HG02588 (cell line): Measurements from ENCODE around the gene SNTB2.
"Not testable (repeated sequence)": the region's sequence is repeated elsewhere in the genome, so short reads cannot be mapped to it uniquely, and the experiment has no call there.

Experiments
- ATAC-seq: cut with Tn5 transposase; IDR thresholded peaks from one replicate; pipeline ENCODE4 v1.9.1; 2021; ENCODE audit warnings: mild to moderate bottlenecking, moderate library complexity; ENCODE audit not compliant: unreplicated experiment

SNTB2 gene

GRCh38 chr16:69186642-69187445 is at the start of gene SNTB2:
SNTB2 (plus strand) TSS chr16:69187164; CDS start chr16:69187167, 3 bp downstream.
- ATAC-seq, result peak; percentile 79

- ATAC-seq, result no peak
Observed at GRCh38 chr16:69138608-69139007, 48.4 kb upstream of the SNTB2 start.

DNA sequence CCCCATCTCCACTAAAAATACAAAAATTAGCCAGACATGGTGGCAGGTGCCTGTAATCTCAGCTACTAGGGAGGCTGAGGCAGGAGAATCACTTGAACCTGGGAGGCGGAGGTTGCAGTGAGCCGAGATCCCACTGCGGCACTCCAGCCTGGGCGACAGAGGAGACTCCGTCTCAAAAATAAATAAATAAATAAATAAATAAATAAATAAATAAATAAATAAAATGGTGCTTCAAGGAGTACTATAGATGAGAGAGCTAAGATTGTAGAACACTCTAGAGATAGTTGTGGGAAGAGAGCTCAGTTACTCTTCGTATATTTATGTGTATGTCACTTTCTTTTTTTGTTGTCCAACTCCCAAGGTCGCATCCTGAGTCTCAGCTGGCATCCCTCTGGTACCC is 47.5 kb upstream of the SNTB2 start:
- not testable (repeated sequence) for ATAC-seq

DNA sequence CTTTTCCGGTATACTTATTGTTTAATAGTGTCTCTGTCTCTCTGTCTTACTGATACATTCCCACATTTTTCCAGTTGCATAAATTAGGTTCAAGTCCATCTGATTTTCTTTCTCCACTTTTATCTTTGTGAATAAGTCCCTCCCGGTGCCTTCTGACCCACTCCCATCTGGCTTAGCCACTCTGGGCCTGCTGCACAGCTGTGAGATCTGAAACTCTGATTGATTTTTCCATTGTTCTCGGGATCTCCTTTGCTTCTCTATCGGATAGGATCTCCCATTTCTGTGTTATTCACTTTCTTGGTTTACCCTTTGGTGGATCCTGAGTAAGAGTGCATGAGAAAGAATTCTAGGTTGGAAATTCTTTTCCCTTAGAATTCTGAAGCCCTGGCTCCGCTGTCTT is 46.0 kb upstream of the SNTB2 start:
- ATAC-seq, result no peak

DNA sequence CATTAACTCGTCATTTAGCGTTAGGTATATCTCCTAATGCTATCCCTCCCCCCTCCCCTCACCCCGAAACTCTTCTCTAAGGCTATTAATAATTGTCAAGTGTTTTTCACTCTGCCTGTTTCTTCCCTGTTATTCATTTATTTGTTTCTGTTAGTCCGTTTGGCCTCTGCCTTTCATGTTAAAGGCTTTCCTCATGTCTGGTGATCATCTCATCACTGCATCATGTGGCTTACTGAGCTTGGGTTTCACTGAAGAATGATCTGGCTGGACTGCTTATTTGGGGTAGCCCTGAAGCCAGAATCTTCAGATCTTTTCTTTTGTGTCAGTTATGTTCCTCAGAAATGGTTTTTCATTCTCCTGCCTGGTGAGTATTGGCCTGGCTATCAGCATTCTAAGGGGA is 45.0 kb upstream of the SNTB2 start:
- no peak for ATAC-seq

DNA sequence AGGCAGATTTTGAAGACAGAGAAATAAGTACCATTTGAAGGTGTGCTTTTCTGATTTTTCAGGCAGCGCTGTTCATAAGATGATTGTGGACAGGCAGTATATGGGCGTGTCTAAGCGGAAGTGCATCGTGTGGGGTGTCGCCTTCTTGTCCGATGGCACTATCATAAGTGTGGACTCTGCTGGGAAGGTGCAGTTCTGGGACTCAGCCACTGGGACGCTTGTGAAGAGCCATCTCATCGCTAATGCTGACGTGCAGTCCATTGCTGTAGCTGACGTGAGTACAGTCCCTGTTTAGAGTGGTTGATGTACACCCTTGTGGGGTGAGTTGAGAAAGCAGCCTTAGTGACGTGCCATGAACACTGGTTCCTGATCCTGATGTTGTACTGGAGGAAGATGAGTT is 43.8 kb upstream of the SNTB2 start:
- no peak for ATAC-seq

DNA sequence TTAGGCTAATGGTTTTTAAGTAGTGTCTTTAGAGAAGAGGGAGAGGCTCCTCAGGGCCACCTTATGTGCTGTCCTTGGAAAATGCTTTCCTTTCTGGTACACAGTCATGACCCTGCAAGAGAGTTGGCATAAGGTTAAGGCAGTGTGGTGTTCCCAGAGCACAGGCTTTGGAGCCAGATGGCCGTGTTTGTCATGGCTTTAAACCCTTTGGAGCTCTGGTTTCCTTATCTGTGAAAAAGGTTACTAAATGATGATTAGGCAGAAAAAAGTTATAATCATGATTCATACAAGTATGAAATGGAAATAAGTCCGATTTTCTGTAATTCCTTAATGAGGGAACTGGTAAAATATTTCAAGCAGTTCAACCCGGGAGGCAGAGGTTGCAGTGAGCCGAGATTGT is 41.3 kb upstream of the SNTB2 start:
- no peak for ATAC-seq

DNA sequence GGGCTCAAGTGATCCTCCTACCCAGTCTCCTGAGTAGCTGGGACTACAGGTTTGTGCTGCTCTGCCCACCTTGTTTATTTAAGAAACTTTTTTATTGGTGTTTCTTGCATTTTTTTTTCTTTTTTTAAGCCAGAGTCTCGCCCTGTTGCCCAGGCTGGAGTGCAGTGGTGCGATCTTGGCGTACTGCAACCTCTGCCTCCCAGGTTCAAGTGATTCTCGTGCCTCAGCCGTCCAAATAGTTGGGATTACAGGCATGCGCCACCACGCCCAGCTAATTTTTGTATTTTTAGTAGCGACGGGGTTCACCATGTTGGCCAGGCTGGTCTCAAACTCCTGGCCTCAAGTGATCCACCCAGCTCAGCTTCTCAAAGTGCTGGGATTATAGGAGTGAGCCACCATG is 37.3 kb upstream of the SNTB2 start:
- not testable (repeated sequence) for ATAC-seq

- no peak for ATAC-seq
Observed at GRCh38 chr16:69150146-69150865, 36.7 kb upstream of the SNTB2 start.

DNA sequence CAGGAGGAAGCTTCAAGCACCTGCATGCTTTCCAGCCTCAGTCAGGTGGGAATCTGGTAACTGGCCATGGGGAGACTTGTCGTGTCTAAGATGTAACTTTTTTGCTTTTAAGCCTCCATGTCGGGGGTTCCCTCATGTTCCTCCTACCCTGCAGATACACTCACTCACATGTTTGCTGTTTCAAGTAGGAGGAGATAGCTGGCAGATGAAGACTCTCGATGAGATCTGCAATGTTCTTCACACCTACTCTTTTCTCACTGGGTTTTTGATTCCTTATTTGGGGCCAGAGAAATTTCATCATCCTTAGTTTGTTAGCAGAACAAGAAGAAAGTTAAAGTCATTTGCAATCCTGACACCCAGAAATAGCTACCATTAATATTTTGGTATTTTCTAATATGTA is 29.8 kb upstream of the SNTB2 start:
- no peak for ATAC-seq

GRCh38 chr16:69160192-69160591 is 26.8 kb upstream of the SNTB2 start:
- no peak for ATAC-seq

- no peak for ATAC-seq
Observed at GRCh38 chr16:69165584-69165983, 21.4 kb upstream of the SNTB2 start.

- no peak for ATAC-seq
Observed at GRCh38 chr16:69166221-69166833, 20.6 kb upstream of the SNTB2 start.

DNA sequence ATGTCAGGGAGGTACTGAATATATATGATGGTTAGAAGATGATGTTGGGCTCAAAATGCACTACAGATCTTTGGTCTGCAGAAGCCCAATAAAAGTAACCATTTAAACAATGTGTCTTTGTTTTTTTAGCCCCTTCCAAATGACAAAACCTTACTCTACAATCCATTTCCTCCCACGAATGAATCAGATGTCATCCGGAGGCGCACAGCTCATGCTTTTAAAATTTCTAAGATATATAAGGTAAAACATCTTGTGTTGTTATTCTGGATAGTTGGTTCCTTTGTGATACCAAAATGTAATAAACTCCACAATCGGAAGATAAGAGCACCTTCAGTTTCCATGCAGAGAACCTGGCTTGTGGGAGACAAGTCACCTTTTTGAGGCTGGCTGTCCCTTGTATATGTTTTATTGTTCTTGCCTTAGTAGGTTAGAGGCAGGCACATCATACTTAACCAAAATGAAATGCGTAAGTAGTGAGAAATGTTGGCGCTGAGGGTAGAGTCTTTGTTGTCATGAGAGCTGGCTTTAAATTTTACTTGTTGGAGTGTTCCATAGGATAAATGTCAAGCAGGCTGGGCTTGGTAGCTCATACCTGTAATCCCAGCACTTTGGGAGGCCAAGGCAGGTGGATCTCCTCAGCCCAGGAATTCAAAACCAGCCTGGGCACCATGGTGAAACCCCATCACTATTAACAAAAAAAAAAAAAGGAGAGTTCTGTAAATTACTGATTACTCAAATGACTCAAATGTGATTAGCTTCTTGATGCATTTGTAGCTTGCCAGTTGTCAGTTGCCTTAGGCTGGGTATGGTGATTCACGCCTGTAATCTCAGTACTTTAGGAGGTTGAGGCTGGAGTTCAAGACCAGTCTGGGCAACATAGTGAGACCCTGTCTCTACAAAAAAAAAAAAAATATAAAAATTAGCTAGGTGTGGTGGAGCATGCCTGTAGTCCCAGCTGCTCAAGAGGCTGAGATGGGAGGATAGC is 19.7 kb upstream of the SNTB2 start:
- ATAC-seq, result no peak

DNA sequence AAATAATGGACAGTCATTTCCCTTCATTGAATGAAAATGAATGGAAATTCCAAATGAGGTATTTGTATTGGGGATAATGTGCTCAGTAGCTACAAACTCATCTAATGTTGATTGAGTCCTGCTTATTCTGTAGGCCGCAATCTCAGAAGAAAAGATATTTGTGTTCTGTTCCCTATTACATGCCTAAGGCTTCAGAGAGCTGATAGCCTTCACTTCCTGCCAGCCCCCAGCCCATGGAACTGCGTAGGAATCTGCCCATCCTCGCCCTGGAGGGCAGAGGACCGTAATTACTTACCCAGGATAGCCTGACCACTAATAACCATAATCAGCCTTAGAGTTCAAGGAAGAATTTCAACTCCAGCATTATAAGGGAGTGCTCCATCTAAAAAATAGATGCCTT is 17.9 kb upstream of the SNTB2 start:
- no peak for ATAC-seq

DNA sequence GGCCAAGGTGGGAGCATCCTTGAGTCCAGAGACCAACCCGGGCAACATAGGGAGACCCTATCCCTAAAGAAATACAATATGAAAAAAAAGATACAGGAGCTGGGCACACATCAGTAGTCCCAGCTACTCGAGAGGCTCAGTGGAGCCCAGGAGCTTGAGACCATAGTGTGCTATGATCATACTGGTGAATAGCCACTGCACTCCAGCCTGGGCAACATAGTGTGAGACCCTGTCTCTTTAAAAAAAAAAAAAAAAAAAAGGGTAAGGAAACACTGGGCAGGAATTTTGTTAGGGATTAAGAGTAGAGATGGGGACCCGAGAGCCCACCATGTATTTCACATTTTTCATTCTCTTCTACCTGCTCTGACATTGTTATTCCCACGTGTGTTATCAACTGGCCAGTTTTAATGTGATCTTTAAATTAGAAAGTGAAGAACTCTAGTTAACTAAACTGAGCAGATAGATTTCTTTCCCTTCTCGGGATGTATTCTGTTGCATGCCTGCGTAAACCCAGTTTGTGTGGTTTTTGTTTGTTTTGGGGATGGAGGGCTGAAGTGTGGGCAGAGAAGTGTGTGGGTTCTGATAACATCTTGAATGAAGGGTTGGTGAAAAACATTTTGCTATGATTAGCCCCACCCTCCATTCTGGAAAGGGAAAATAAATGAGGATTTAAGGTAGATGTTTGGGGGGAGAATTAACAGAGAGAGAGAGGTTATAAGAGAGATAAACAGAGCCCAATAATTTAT is 17.2 kb upstream of the SNTB2 start:
- ATAC-seq, result no peak

GRCh38 chr16:69171325-69172084 is 15.5 kb upstream of the SNTB2 start:
- no peak for ATAC-seq

DNA sequence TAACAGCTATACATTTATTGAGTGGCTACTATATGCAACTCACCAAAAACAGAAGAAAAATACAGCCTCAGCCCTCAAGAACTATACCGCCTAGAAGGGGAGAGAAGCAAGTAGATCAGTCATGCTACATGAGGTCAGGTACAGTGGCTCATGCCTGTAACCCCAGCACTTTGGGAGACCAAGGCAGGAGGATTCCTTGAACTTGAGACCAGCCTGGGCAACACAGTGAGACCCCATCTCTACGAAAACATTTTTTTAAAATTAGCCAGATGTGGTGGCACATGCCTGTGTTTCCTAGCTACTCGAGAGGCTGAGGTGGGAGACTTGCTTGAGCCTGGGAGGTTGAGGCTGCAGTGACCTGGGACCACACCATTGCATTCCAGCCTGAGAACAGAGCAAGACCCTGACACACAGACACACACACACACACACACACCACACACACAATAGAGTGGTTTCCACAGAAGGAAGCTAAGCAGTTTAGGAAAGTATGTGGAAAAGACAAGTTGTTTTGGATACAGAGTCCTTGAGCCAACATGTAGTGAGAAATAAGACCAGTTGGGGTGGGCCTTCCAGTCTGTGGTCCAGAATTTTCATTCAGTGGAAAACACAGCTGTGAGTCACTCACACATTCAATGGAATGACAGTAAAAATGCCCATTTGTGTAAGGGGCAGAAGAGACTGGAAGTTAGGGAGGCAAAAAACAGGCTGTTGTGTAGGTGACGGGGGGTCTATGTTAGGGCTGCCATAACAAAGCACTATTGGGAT is 10.7 kb upstream of the SNTB2 start:
- ATAC-seq, result no peak
